Measurements from ENCODE around the gene PAQR6. TPM values are rescaled to one million over a fixed set of nuclear protein-coding genes. Genes with fewer than 3 reads are reported as not detected.

The PAQR6 gene
- total RNA-seq, 1 experiment from 2014 or later: 15.8 TPM

DNA sequence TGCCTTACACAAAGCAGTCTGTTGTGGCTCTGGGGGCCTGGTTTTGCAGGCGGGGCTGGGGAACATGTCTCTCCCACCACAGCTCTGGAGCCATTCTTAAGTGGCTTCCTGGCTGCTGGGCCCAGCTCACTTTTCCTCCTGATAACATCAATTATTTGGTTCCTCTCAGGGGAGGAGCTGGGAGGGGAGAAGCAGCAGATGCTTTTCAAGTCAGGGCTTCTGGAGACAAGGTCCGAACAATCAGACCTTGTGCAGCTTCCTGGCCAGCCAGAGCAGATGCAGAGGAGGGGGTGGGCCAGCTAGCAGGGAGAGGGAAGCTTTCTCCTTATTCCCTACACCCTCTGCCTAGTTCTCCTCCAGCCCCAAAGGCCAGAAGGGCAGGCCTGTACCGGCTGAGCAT, 3.7 kb upstream of the PAQR6 start:
- no peaks in the 10 kb centered on the region for H3K27me3 Mint-ChIP-seq (ENCODE audit: low read depth)
- Histone ChIP-seq H3K23me2 (ENCODE audit: insufficient read length, low read depth, low read length, poor library complexity, severe bottlenecking) (no peaks in the 10 kb centered on the region), H2BK20ac (ENCODE audit: low read depth, low read length, poor library complexity, severe bottlenecking) (no peak overlapping the region), H3K4me1 (ENCODE audit: insufficient read depth, low read length) (peaks cover 2% of the 10 kb centered on the region; the same call in 1 of the 2 replicates), H3K79me2 (ENCODE audit: insufficient read depth, low read length) (no peaks in the 10 kb centered on the region), H4K8ac (replicated peaks; ENCODE audit: insufficient read length, low read depth, low read length) (no peak overlapping the region), H3K18ac (ENCODE audit: insufficient read length, low read depth, low read length) (no peak overlapping the region), H3K27ac (ENCODE audit: insufficient read length, low read depth, low read length) (no peak overlapping the region), H2BK12ac (ENCODE audit: insufficient read length, low read depth, low read length) (no peak overlapping the region), H3K14ac (ENCODE audit: insufficient read depth, low read length) (no peak overlapping the region), H3K9me3 (ENCODE audit: control insufficient read depth, low read depth, low read length) (no peaks in the 10 kb centered on the region), H3K79me1 (ENCODE audit: insufficient read depth, low read depth, low read length, poor library complexity, severe bottlenecking) (no peaks in the 10 kb centered on the region), H3K23ac (ENCODE audit: insufficient read length, low read depth, low read length) (no peak overlapping the region), H2AFZ (ENCODE audit: low read length) (no peak overlapping the region), H3K56ac (ENCODE audit: insufficient read length, low read depth, low read length) (no peak overlapping the region), H4K91ac (ENCODE audit: insufficient read length, low read depth, low read length) (no peak overlapping the region), H3K27me3 (ENCODE audit: insufficient read depth, low read length) (no peaks in the 10 kb centered on the region), H2BK5ac (ENCODE audit: insufficient read length, low read length) (no peak overlapping the region), H2BK120ac (ENCODE audit: low read depth, low read length, poor library complexity, severe bottlenecking) (no peak overlapping the region), H4K5ac (ENCODE audit: insufficient read length, low read depth, low read length) (no peak overlapping the region), H2BK15ac (ENCODE audit: low read depth, low read length) (no peak overlapping the region), H3K4ac (ENCODE audit: low read depth, low read length) (no peak overlapping the region), H2AK5ac (ENCODE audit: insufficient read length, low read length) (no peak overlapping the region), H4K20me1 (ENCODE audit: control insufficient read depth, insufficient read depth, insufficient read length) (no peaks in the 10 kb centered on the region), H3K9ac (ENCODE audit: extremely low read depth, insufficient read length, low read length) (no peak overlapping the region), H3T11ph (ENCODE audit: low read length) (no peak overlapping the region), H3K4me2 (ENCODE audit: insufficient read depth, insufficient read length, low read length) (no peak overlapping the region)
- H3K27ac Mint-ChIP-seq: no peak overlapping the region
- H3K36me3 Mint-ChIP-seq (ENCODE audit: insufficient read depth in 1 of 3, low read depth in 3 of 3): peaks cover 33 to 65% (median 60%) of the 10 kb centered on the region in 3 experiments
- no peak overlapping the region for H3K4me3 Mint-ChIP-seq
- TF ChIP-seq, protein P1, sequence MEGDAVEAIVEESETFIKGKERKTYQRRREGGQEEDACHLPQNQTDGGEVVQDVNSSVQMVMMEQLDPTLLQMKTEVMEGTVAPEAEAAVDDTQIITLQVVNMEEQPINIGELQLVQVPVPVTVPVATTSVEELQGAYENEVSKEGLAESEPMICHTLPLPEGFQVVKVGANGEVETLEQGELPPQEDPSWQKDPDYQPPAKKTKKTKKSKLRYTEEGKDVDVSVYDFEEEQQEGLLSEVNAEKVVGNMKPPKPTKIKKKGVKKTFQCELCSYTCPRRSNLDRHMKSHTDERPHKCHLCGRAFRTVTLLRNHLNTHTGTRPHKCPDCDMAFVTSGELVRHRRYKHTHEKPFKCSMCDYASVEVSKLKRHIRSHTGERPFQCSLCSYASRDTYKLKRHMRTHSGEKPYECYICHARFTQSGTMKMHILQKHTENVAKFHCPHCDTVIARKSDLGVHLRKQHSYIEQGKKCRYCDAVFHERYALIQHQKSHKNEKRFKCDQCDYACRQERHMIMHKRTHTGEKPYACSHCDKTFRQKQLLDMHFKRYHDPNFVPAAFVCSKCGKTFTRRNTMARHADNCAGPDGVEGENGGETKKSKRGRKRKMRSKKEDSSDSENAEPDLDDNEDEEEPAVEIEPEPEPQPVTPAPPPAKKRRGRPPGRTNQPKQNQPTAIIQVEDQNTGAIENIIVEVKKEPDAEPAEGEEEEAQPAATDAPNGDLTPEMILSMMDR (conservative IDR thresholded peaks at IDR 0.05): no peak
- DNase-seq: no peak
- peaks cover 15 to 17% of the 10 kb centered on the region in 2 experiments for H3K4me1 Mint-ChIP-seq
- no peaks in the 10 kb centered on the region for H3K9me3 Mint-ChIP-seq
- WGBS (ENCODE audit: extremely low coverage, insufficient read length, low lambda C conversion rate): no CpG with 5 or more reads among the region's 3 CpGs
